MCF 10A (cell line): ENCODE data around the gene RELT. TPM values are rescaled to one million over a fixed set of nuclear protein-coding genes. Genes with fewer than 3 reads are reported as not detected.

Source experiments
- BruUV-seq: library from RNA; stranded (reverse); fragments of 400-500 nt; replicated peaks from 2 replicates; lab custom pipeline; 2021; lab: Mats Ljungman, UMichigan
- CTCF ChIA-PET: fragments of 300-600 bp; sonication (Branson Sonifier 250); formaldehyde crosslinking; extraction: SDS; loops from one replicate; lab custom pipeline; 2021; ENCODE audit warnings: antibody characterized with exemption, inconsistent platforms; lab: Yijun Ruan, JAX
- POLR2A ChIA-PET: fragments of 300-600, 350-650 bp; sonication (Branson Sonifier 250); formaldehyde crosslinking; extraction: SDS; loops from one replicate; lab custom pipeline; 2020; ENCODE audit warnings: antibody characterized with exemption, inconsistent platforms; lab: Yijun Ruan, JAX
- DNase-seq: peaks from one replicate; pipeline ENCODE4 v3.0.0-alpha.2; 2018; ENCODE audit not compliant: unreplicated experiment
- H3K27ac Mint-ChIP-seq: one replicate; pipeline ENCODE4 v1.8.0; 2022; ENCODE audit warnings: mild to moderate bottlenecking, low read depth, mixed read lengths; ENCODE audit not compliant: unreplicated experiment
- H3K27me3 Mint-ChIP-seq: one replicate; pipeline ENCODE4 v1.8.0; 2022; ENCODE audit warnings: mixed read lengths; ENCODE audit not compliant: insufficient read depth, unreplicated experiment
- H3K36me3 Mint-ChIP-seq: one replicate; pipeline ENCODE4 v1.8.0; 2022; ENCODE audit warnings: mild to moderate bottlenecking, moderate library complexity, mixed read lengths; ENCODE audit not compliant: insufficient read depth, unreplicated experiment
- H3K4me1 Mint-ChIP-seq: one replicate; pipeline ENCODE4 v1.8.0; 2022; ENCODE audit warnings: mixed read lengths; ENCODE audit not compliant: insufficient read depth, unreplicated experiment
- H3K4me3 Mint-ChIP-seq: one replicate; pipeline ENCODE4 v1.8.0; 2022; ENCODE audit warnings: mild to moderate bottlenecking, moderate library complexity, mixed read lengths; ENCODE audit not compliant: unreplicated experiment
- H3K9me3 Mint-ChIP-seq: one replicate; pipeline ENCODE4 v1.8.0; 2022; ENCODE audit warnings: mixed read lengths; ENCODE audit not compliant: unreplicated experiment
- CTCF ChIP-seq: fragments of 200-600 bp; IDR thresholded peaks from one replicate; pipeline ENCODE4 v1.8.0; 2022; ENCODE audit warnings: antibody characterized with exemption, mild to moderate bottlenecking; ENCODE audit not compliant: unreplicated experiment
- intact Hi-C: fragments of 100-400 bp; cut with micrococcal nuclease; formaldehyde crosslinking; loops from 2 replicates; pipeline ENCODE4 v1.14.1; 2022
- total RNA-seq: library from RNA; stranded (reverse); gene quantifications from 2 replicates; pipeline ENCODE4 v1.2.3, GENCODE V29; 2022

RELT gene
- total RNA-seq, 1 experiment from 2014 or later, result 8.4 TPM

GRCh38 chr11:73381589-73381988 is 5.4 kb downstream of the RELT start:
- ChIA-PET CTCF (interaction anchor here (0.6 to 2.3 kb wide), 4 partner anchors 11 to 732 kb away, joined by 3 to 9 read pairs (median 3); no protein-coding TSS in a partner anchor), POLR2A (no interaction called here)
- no peak overlapping the region for H3K4me3 Mint-ChIP-seq
- H3K36me3 Mint-ChIP-seq, result no peaks in the 10 kb centered on the region
- intact Hi-C loops, result no loop called here
- BruUV-seq, result no TSS peak
- no peak for TF ChIP-seq CTCF
- H3K9me3 Mint-ChIP-seq, result no peaks in the 10 kb centered on the region
- DNase-seq, result no peak
- H3K27ac Mint-ChIP-seq, result no peak overlapping the region
- peaks cover 27% of the 10 kb centered on the region for H3K4me1 Mint-ChIP-seq
- no peaks in the 10 kb centered on the region for H3K27me3 Mint-ChIP-seq

GRCh38 chr11:73382183-73382582 is 6.0 kb downstream of the RELT start:
- ChIA-PET CTCF (interaction anchor here (0.6 to 2.3 kb wide), 3 partner anchors 11 to 732 kb away, joined by 3 to 9 read pairs (median 3); no protein-coding TSS in a partner anchor), POLR2A (no interaction called here)
- intact Hi-C loops, result no loop called here
- DNase-seq, result no peak
- BruUV-seq, result no TSS peak
- H3K9me3 Mint-ChIP-seq, result no peaks in the 10 kb centered on the region
- no peak overlapping the region for H3K4me3 Mint-ChIP-seq
- H3K27ac Mint-ChIP-seq, result no peak overlapping the region
- H3K4me1 Mint-ChIP-seq, result peaks cover 26% of the 10 kb centered on the region
- H3K27me3 Mint-ChIP-seq, result no peaks in the 10 kb centered on the region
- no peaks in the 10 kb centered on the region for H3K36me3 Mint-ChIP-seq
- TF ChIP-seq CTCF, result no peak

- Mint-ChIP-seq H3K4me3 (no peak overlapping the region), H3K27ac (no peak overlapping the region), H3K4me1 (peaks cover 27% of the 10 kb centered on the region), H3K9me3 (no peaks in the 10 kb centered on the region), H3K36me3 (no peaks in the 10 kb centered on the region), H3K27me3 (no peaks in the 10 kb centered on the region)
- ChIA-PET POLR2A (interaction anchor here (1.4 kb wide), 1 partner anchor 74 kb away, joined by 4 read pairs; no protein-coding TSS in a partner anchor), CTCF (interaction anchor here (0.7 to 2.3 kb wide), 3 partner anchors 8 to 32 kb away, joined by 3 to 9 read pairs (median 4); no protein-coding TSS in a partner anchor)
- BruUV-seq, result no TSS peak
- no peak for TF ChIP-seq CTCF
- intact Hi-C loops, result no loop called here
- no peak for DNase-seq
These were observed 6.5 kb downstream of the RELT start for GRCh38 chr11:73382747-73383146.

GRCh38 chr11:73383249-73384124 is 7.3 kb downstream of the RELT start:
- peak; percentile 8 for DNase-seq

More at GRCh38 chr11:73383249-73384124, 7.3 kb downstream of the RELT start:
- no peak for TF ChIP-seq CTCF
- Mint-ChIP-seq H3K4me1 (peaks cover 34% of the 10 kb centered on the region), H3K27me3 (no peaks in the 10 kb centered on the region), H3K9me3 (no peaks in the 10 kb centered on the region), H3K36me3 (no peaks in the 10 kb centered on the region), H3K27ac (no peak overlapping the region), H3K4me3 (no peak overlapping the region)
- CTCF ChIA-PET, result interaction anchor here (0.6 to 2.3 kb wide), 6 partner anchors 9 to 183 kb away, joined by 3 to 9 read pairs (median 4); no protein-coding TSS in a partner anchor
- POLR2A ChIA-PET, result interaction anchor here (1.0 to 1.4 kb wide), 2 partner anchors 32 to 74 kb away, joined by 4 read pairs; no protein-coding TSS in a partner anchor
- intact Hi-C loops, result no loop called here
- no TSS peak for BruUV-seq
